ENCODE data around the gene TAS2R8.

The TAS2R8 gene

GRCh38 chr12:10759657-10760056, 47.4 kb downstream of the TAS2R8 start:
- DNase-seq, result no peak
- intact Hi-C loops (cut with DNase I), result loop anchor here (10.0 kb wide), 2 partner anchors 525 to 725 kb away; no protein-coding TSS in a partner anchor

GRCh38 chr12:10756194-10756593, 50.9 kb downstream of the TAS2R8 start:
- intact Hi-C loops (cut with DNase I), result loop anchor here (10.0 kb wide), 1 partner anchor 521 kb away; no protein-coding TSS in a partner anchor
- DNase-seq, result no peak

All from head of caudate nucleus (tissue), 42 donors.